NCI-H2171 (cell line): ENCODE measurements around the gene MKLN1.

ENCODE experiments used
- DNase-seq: peaks from one replicate; lab custom pipeline; 2025; lab: John Stamatoyannopoulos, UW

Gene MKLN1

DNA sequence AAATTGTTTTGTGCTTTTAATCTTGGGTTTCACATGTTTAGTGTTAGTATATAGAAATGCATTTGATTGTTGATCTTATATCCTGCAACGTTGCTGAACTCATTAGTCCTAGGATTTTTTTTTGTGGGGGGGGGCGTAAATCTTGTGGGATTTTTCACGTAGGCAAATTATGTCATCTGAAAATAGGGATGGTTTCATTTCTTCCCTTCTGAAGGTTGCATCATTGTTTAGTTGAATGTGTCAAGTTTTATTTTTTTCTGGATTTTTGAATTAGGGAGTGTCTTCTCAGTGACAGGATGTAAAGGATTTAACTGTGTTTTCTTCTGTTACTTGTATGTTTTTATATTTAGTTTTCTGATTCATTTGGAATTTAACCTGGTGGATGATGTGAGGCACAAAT, 26.7 kb downstream of the MKLN1 start:
- DNase-seq: no peak

DNA sequence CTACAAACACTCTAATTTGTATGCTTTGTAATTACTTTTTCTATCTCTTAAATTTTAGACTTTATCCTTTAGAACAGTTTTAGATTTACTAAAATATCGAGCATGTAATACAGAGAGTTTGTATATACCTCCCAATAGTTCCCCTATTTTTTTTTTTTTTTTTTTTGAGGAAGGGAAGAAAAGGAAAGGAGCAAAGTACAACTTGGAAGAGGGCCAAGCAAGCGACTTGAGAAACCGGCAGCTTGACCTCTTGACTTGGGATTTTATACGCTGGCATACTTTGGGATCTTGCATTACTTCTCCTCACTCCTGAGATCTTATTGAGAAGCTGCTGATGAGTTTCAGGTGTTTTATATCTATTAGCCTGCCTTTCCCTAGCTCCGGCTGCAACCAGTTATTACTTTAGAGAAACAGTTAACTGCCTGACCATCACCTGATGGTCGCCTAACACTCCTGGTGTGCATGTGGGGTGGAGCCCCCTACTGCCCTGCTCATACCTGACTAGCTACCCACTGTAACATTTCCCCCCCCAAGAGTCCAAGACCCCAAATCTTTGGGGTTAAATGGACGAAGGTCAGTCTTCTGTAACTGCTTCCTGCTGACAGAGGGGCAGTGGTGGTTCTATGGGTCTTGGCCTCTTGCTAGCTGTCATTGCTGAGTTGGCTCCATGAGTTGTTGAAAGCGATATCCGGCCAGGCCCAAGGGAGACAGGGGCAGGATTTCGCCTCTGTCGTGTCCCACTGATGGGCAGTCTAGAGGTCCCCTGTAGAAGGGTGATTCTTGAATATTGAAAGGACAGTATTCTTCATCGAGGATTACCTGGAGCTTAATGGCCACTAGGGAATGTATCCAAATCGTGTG, 28.5 kb downstream of the MKLN1 start:
- no peak for DNase-seq

GRCh38 chr7:131357282-131357880, 29.7 kb downstream of the MKLN1 start:
- no peak for DNase-seq

- no peak for DNase-seq
Observed at GRCh38 chr7:131358636-131359035, 31.0 kb downstream of the MKLN1 start.

DNA sequence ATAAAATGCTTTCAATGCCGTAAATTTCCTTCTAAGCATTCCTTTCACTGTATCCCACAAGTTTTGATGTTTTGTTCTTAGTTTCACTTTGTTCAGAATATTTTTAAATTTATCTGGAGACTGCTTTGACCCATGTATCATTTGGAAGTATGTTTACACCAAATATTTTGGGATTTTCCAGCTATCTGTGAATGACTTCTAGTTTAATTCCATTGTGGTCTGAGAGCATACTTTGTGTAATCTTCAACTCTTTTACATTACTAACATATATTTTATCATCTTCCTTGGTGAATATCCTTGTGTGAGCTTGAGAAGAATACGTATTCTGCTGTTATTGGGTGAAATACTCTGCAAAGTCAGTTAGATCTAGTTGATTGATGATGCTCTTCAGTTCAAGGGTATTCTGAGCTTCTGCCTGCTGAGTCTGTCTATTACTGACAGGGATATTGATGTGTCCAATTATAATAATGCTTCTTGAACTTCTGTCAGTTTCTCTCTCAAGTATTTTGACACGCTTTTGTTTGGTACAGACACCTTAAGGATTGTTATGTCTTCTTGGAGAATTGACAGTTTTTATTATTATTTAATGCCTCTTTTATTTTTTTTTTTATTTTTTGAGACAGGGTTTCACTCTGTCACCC, 31.6 kb downstream of the MKLN1 start:
- no peak for DNase-seq

- DNase-seq: no peak
Observed at GRCh38 chr7:131363719-131364118, 36.0 kb downstream of the MKLN1 start.

DNA sequence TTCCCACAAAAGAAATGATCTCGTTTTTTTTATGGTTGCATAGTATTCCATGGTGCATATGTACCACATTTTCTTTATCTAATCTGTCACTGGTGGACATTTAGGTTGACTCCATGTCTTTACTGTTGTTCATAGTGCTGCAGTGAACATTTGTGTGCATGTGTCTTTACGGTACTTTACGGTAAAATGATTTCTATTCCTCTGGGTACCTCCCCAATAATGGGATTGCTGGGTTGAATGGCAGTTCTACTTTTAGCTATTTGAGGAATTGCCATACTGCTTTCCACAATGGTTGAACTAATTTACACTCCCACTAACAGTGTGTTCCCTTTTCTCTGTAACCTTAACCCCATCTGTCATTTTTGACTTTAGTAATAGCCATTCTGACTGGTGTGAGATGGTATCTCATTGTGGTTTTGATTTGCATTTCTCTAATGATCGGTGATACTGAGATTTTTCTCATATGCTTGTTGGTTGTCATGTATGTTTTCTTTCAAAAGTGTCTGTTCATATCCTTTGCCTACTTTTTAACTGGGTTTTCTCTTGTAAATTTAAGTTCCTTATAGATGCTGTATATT, 37.2 kb downstream of the MKLN1 start:
- no peak for DNase-seq

- no peak for DNase-seq
Observed at GRCh38 chr7:131365838-131366237, 38.2 kb downstream of the MKLN1 start.

GRCh38 chr7:131369354-131369753, 41.7 kb downstream of the MKLN1 start:
- DNase-seq: no peak

GRCh38 chr7:131370523-131370968, 42.9 kb downstream of the MKLN1 start:
- DNase-seq: no peak

- DNase-seq: no peak
Observed at GRCh38 chr7:131371411-131371810, 43.7 kb downstream of the MKLN1 start.

DNA sequence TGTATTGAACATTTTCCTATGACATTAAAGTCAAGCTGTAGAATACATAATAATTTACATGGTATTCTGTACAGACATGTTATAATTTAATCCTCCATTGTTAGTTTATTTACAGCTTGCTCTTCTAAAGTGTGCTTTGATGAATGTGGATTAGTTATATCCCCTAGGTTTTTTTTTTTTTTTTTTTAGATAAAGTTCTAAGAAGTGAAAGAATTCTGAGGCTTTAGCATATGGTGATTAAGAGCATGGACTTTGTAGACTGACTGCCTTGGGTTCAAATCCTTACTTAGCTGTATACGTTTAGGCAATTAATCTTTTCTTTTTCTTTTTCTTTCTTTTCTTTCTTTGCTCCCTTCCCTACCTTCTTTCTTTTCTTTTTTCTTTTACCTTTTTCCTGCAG, 44.9 kb downstream of the MKLN1 start:
- DNase-seq: no peak

- DNase-seq: no peak
Observed at GRCh38 chr7:131374821-131375220, 47.1 kb downstream of the MKLN1 start.

- DNase-seq: no peak
Observed at GRCh38 chr7:131381069-131381838, 53.6 kb downstream of the MKLN1 start.

- DNase-seq: no peak
Observed at GRCh38 chr7:131383417-131384285, 56.0 kb downstream of the MKLN1 start.

DNA sequence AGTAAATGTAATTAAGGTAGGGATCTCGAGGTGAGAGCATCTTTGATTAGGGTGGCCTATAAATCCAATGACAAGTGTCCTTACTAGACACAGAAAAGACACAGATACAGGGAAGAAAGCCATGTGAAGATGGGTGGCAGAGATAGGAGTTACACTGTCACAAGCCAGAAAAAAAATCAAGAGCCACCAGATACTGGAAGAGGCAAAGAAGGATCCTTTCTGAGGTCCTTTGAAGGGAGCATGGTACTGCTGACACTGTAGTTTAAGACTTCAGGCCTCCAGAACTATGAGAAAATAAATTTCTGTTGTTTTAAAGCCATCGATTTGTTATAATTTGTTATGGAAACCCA, 56.6 kb downstream of the MKLN1 start:
- no peak for DNase-seq

GRCh38 chr7:131385039-131385605, 57.4 kb downstream of the MKLN1 start:
- DNase-seq: no peak

- DNase-seq: no peak
Observed at GRCh38 chr7:131388126-131388525, 60.5 kb downstream of the MKLN1 start.

GRCh38 chr7:131390275-131390674, 62.6 kb downstream of the MKLN1 start:
- no peak for DNase-seq

DNA sequence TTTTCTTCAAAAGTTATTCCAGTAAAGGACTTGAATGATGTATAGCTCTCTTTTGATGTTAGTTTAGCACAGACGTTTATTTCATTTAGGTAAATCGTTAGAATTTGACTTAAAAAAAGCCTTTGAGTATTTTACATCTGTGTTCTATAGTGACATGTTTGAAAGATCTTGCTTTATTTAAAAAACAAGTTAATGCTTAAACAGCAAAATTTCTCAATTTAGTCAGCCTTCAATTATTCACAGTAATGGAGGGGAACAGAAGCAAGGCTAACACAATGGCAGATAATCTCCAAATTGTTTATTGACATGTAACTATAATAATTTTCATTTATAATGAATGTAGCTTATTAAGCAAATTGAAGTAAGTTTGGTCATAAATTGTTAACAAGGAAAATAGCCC, 63.5 kb downstream of the MKLN1 start:
- DNase-seq: no peak

GRCh38 chr7:131400681-131401176, 73.1 kb downstream of the MKLN1 start:
- no peak for DNase-seq
